Epithelial cell of esophagus (primary cell): ENCODE results near the gene AGXT.

Source experiments
- DNase-seq: peaks from one replicate; pipeline ENCODE4 v3.0.0; 2010; ENCODE audit warnings: low read depth
- H3K4me3 ChIP-seq: 2 replicates; pipeline ENCODE4 v1.5.1; 2011; ENCODE audit warnings: mild to moderate bottlenecking, low read length, control low read depth
- TF ChIP-seq, protein P1 (sequence below): IDR thresholded peaks from 2 replicates; pipeline ENCODE4 v1.5.1; 2011; ENCODE audit warnings: low read depth, mild to moderate bottlenecking, low read length, control low read depth, inconsistent platforms; ENCODE audit not compliant: insufficient read depth; ENCODE audit errors: missing control alignments

Gene AGXT

DNA sequence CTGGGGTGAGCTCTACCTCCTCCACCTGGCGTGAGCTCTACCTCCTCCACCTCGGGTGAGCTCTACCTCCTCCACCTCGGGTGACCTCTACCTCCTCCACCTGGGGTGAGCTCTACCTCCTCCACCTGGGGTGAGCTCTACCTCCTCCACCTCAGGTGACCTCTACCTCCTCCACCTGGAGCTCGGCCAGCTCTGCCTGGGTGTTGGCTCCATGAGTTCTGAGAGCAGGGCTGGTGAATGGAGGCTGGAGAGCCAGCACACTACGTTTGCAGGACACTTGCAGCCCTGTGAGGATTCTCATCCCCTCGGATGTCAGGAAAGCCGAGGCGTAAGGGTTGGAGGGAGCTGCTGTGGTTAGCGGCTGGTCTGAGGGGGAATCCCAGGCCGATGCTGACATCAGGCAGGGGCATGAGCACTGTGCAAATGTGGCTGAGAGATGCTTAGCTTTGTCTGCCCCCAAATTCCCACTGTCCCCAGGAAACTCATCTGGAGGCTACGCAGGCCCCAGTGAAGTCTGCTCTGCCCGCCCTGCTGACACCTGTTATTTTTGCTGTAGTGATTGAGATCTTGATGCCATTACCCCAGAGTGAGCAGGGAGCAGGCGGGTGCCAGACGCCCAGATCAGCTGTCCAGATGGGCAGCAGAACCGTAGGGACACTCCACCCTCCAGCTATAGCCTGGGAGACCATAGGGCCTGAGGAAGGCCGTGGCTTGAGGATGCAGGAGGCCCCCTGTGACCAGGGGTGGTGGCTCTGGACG is 40.8 kb downstream of the AGXT start:
- H3K4me3 ChIP-seq = no peak overlapping the region
- DNase-seq = no peak
- TF ChIP-seq, protein P1, sequence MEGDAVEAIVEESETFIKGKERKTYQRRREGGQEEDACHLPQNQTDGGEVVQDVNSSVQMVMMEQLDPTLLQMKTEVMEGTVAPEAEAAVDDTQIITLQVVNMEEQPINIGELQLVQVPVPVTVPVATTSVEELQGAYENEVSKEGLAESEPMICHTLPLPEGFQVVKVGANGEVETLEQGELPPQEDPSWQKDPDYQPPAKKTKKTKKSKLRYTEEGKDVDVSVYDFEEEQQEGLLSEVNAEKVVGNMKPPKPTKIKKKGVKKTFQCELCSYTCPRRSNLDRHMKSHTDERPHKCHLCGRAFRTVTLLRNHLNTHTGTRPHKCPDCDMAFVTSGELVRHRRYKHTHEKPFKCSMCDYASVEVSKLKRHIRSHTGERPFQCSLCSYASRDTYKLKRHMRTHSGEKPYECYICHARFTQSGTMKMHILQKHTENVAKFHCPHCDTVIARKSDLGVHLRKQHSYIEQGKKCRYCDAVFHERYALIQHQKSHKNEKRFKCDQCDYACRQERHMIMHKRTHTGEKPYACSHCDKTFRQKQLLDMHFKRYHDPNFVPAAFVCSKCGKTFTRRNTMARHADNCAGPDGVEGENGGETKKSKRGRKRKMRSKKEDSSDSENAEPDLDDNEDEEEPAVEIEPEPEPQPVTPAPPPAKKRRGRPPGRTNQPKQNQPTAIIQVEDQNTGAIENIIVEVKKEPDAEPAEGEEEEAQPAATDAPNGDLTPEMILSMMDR = no peak

DNA sequence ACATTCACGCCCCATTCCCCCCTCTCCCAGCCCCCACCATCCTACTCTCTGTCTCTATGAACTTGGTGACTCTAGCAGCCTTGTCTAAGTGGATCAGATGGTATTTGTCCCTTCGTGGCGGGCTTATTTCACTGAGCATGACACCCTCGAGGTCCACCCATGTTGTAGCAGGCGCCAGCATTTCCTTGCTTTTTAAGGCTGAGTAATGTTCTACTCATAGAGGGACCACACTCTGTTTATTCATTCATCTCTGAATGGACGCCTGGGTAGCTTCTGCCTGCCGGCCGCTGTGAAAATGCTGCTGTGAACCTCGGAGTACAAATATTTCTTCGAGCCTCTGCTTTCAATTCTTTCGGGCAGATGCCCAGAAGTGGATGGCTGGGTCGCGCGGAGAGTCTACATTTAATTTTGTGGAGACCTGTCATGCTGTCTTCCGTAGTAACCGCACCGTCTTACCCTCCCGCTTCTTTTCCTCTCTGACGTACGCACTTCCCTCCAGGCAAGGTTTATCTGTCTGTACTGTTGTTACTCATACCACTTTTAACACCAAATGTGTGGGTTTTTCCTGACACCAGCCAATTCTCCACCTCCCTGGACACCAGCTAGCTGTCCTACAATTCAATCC is 43.1 kb downstream of the AGXT start:
- TF ChIP-seq, protein P1 = no peak
- no peak overlapping the region for H3K4me3 ChIP-seq
- no peak for DNase-seq

DNA sequence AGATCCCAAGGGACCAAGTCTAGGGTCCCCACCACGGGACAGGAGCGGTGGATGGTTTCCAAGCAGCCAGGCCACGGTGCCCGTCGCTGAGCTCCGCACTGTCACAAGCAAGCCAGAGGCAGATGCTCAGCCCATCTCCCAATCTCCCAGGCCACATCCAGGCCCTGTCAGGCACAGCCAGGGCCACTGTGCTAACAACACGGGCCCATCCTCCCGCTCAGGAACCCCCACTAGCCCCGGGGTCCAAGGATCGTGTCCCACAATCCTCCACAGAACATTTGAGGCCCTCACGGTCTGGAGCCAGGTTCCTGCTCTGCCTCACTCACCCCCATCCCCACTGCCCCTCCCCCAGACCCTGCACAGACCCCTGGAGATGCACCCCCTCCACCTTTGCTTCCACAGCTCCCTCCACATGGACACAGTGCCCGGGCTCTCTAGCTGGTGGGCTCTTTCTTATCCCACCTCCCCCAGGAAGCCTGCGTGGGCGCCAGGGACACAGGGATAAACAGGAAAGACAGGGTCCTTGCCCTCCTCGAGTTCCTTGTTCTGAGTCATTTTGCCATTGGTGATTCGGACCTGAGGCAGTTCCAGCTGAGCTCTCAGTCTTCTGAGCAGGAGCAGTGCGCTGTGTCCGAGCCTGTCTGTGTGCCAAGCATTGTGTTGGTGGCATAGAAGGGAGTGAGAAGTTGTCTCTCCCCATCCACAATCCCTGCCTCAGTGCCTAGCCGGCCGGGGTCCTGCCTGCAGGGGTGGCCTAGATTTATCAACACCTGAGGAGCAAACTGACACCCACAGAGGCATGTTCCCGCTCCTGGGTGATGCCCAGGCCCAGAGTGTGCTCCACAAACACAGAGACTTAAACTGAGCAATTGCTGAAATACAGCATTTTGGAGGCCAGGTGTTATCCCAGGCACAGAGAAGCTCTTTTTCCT is 44.5 kb downstream of the AGXT start:
- peak; percentile 44 for DNase-seq
- TF ChIP-seq, protein P1 = no peak

DNA sequence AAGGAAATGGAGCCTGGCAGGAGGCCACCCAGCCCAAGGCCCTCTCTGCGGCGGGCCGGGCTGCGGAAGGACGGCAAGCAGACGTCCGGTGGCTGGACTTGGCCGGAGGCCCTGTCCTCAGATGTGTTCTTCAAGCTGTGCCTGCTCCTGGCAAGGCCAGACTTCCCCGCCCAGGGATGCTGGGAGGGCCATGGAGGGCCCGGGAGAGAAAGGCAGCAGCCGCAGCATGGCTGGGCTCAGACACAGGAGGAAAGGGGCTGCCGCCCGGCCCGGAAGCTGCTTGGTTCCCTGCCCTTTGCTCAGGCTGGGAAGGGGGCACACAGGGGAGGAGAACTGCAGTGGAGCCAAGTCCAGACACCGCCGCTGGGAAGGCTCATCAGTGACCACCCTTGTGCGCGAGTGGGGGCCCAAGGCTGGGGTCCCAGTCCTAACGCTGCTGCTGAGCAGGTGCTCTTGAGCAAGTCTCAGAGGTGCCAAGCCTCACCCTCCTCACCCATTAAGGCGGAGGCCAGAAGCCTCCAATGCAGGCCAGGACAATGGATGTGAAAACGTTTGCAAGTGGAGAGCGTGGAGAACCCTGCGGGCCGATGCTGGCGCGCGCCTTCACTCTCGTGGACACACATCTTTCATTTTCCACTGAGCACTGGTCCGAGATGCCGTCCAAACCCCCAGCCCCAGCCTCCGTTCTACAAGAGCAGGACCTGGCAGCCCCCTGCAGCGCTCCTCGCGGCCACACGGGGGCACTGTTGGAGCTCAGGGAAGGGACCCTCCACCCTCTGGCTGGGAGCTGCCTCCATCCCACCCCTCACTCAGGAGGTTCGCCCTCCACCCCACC is 45.4 kb downstream of the AGXT start:
- no peak overlapping the region for H3K4me3 ChIP-seq
- TF ChIP-seq, protein P1 = peak; percentile 68
- DNase-seq = peak; percentile 15

More for the DNA sequence above, 44.5 kb downstream of the AGXT start:
- H3K4me3 ChIP-seq = no peak overlapping the region

DNA sequence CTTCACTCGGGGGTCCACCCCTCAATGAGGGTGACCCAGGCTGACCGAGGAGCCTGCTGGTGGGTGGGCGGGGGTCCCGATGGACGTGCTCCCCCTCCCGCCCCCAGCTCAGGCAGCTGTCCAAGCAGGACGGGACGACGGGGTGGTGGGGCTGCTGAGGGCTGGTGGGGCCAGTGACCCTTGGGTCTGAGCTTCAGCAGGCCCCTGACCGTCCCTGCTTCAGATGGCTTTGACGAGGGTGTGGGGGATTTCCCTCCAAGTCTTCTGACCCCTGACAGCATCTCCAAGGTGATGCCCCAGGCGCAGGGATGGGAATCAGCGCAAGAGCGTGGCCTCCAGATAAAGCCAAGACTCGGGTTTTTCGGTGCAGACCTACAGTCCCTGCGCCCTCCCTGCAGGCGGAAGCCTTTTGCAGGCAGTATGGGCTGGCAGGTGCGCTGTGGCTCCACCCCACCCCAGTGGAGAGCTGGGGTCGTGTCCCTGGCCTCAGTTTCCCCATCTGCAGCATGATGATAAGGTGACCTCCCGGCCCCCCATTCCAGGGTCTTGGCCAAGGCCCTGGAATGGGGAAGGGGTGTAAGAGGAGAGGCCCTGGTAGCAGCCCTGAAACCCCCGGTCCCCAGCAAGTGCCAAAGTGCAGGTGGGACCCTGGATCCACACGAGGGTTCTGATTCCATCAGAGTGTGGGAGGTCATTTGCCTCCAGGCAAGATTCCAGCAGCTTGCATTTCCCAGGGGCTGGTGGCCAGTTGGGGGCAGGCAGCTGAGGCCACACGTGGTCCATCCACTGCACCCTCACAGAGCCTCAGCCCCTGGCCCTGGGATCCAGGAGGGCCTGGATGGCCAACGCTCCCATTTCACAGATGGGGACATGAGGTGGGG is 46.3 kb downstream of the AGXT start:
- no peak overlapping the region for H3K4me3 ChIP-seq
- TF ChIP-seq, protein P1 = no peak

More for the DNA sequence above, 46.3 kb downstream of the AGXT start:
- no peak for DNase-seq
